HG03520 (cell line): ENCODE data around the gene QRICH2.
"Not testable (repeated sequence)": the region's sequence is repeated elsewhere in the genome, so short reads cannot be mapped to it uniquely, and the experiment has no call there.

Source experiments
- ATAC-seq: cut with Tn5 transposase; IDR thresholded peaks from one replicate; pipeline ENCODE4 v1.9.1; 2021; ENCODE audit warnings: mild to moderate bottlenecking, moderate library complexity; ENCODE audit not compliant: unreplicated experiment

The QRICH2 gene, protein sequence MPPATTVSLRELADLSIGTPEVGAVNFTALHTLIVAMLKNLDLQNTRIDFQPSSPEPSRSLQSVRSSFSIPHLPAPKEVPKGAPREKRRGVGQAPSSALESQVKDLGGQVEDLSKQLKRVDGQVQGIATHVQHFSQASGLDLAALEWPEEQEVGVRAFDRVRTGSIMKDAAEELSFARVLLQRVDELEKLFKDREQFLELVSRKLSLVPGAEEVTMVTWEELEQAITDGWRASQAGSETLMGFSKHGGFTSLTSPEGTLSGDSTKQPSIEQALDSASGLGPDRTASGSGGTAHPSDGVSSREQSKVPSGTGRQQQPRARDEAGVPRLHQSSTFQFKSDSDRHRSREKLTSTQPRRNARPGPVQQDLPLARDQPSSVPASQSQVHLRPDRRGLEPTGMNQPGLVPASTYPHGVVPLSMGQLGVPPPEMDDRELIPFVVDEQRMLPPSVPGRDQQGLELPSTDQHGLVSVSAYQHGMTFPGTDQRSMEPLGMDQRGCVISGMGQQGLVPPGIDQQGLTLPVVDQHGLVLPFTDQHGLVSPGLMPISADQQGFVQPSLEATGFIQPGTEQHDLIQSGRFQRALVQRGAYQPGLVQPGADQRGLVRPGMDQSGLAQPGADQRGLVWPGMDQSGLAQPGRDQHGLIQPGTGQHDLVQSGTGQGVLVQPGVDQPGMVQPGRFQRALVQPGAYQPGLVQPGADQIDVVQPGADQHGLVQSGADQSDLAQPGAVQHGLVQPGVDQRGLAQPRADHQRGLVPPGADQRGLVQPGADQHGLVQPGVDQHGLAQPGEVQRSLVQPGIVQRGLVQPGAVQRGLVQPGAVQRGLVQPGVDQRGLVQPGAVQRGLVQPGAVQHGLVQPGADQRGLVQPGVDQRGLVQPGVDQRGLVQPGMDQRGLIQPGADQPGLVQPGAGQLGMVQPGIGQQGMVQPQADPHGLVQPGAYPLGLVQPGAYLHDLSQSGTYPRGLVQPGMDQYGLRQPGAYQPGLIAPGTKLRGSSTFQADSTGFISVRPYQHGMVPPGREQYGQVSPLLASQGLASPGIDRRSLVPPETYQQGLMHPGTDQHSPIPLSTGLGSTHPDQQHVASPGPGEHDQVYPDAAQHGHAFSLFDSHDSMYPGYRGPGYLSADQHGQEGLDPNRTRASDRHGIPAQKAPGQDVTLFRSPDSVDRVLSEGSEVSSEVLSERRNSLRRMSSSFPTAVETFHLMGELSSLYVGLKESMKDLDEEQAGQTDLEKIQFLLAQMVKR (N-terminal part only)

DNA sequence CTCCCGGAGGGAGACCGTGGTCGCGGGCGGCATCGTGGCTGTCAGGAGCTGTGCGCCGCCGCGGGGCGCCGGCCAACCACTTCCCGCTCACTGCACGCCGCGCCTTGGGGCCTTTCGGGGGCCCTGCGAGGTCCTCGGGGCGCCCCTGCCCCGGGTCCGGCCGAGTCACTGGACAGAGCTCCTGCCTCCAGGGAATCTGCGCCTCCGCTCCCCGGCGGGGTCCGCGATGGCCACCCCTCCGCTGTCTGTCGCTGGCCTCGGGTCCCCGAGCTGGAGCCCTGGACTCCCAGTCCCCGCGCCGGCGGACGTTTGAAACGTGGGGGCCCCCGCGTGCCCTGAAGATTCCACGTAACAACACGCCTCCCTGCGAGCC is at the start of gene QRICH2:
TSS of gene QRICH2 (minus strand) at position 311 of the 373 bp plus-strand sequence. CDS start at position 33, 278 bp downstream.
- ATAC-seq = no peak

DNA sequence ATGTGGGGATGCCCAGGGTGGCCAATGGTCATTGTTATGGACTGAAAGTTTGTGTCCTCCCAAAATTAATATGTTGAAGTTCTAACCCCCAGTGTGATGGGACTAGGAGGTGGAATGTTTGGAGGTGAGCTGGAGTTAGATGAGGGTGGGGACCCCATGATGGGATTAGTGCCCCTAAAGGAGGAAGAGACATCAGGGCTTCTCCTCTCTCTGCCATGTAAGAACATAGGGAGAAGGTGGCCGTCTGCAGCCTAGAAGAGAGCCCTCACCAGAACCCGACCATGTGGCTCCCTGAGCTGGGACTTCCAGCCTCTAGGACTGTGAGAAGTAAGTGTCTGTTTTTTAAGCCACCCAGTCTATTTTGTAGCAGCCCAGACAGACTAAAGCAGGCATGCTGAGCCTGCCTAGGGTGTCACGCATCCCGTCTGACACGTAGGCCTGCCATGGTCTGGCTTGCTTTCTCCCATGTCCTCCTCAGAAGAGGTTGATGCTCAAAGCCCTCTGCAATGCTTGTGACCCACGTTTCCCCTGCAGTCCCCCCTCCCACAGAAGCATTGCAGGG is 49.6 kb upstream of the QRICH2 start:
- no peak for ATAC-seq

DNA sequence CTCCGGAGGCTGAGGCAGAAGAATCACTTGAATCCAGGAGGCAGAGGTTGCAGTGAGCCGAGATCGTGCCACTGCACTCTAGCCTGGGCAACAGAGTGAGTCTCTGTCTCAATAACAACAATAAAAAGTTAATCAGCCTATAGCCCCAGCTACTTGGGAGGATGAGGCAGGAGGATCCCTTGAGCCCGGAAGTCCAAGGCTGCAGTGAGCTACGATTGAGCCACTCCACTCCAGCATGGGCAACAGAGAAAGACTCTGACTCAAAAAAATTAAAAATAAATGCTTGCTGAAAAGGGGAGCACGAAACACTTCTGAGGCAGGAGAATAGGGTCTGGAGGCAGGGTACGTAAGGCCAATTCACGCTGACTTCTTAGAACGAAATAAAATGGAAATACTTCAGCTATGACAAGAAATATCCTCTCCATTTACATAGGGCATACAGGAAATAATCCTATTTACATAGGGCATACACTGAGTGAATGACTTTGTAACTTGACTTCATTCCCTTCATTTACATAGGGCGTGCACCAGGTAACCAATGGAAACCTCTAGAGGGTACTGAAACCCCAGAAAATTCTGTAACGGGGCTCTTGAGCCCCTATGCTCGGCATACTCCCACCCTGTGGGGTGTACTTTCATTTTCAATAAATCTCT is 48.9 kb upstream of the QRICH2 start:
- ATAC-seq = no peak

DNA sequence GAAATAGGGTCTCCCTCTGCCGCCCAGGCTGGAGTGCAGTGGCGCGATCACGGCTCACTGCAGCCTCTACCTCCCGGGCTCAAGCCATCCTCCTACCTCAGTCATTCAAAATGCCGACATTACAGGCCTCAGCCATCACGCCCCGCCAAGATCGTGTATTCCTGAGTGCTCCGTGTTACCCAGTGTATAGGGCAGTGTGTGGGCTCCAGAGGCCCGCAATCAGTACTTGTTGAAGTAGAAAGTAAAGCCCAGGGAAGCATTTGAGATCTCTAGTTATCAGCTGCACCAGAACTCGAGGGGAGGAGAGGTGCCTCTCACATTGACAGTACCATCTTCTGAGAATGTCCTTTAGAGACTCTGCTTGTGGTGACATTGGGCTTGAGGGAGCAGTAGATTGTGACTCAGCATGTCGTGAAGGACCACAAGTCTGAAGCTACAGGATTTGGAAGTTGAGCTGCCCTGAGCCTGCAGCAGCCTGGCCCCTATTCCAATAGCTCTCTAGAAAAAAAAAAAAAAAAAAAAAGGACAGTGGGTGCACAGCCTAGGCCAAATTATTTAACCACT is 46.8 kb upstream of the QRICH2 start:
- no peak for ATAC-seq

DNA sequence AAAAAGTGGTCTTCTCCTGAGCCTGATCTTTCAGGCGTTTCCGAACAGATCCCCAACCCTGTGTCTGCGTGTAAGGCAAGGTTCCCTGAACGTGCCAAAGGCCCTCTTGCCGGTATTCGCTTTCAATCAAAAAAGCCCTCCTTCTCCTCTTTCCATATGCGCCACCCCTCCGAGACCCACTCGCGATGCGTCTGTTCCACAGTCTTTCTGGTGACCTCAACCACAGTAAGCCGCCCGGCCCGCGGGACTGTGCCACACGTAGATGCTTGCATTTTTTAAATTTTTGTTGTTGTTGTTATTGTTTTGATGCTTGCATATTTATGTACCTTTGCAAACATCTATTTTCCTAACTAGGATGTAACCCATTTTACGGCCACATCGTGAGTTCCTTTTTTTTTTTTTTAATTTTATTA is 46.2 kb upstream of the QRICH2 start:
- ATAC-seq = no peak

DNA sequence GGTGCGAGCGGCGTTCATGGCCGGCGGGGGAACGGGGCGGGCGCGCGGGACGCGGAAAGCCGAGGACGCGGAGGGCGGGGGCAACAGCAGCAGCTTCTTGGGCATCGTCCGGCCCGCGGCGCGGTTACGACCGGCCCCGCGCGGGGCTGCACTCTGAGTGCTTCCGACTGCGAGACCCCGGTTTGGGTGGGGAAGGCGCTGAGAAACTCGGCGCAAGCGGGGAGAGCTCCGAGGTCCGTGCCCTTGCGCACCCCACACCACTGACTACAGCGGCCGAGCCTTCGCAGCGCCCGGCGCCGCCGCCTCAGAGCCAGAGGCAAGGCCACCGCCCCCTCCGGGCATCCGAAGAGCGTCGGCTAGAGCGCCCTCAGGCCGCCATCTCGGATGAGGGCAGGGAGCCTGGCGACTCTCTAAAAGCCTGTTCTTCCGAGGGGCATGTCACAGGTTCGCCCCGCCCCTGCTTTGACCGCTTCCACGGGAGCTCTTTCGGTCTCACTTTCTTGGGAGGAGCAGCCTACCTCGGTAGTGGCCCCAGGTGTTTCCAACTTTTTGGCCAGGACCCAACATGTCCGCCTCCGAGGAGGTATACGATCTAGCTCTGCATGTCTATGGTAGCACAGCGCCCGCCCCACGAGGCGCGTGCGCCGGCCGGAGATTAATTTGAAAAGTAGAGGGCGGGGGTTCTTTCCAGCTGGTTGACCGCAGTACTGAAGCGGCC is 45.7 kb upstream of the QRICH2 start, which contains the start of gene PRPSAP1:
TSS of gene PRPSAP1 (minus strand) at position 318 of the 718 bp plus-strand sequence. CDS start at position 105, 213 bp downstream.
- ATAC-seq = peak; percentile 75

DNA sequence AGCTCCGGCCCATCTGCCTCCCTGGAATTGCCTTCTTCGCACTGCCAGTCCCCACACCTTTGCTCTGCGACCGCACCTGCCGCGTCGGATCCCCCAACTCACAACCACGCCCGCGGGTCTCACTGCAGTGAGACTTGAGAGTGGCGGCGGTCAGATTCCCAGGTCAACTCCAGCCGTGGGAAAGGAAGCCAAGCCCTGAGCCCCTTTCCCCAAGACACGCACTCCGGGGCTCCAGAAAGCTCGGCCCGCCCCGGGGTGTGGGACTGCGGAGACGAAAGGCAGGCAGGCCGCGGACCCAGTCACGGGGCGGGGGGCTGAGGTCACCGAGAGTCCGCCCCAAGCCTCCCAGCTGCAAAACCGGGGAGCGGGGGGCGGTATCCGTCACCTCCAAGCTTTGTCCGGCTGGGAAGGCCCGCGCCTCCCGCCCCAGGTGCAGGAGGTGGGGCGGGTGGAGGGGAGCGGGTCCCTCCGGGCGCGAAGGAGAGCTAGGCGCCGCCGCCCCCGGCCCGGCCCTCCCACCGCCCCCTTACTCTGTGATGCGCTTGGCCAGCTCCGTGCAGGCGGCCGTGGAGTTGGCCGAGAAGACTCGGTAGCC is 45.0 kb upstream of the QRICH2 start:
- ATAC-seq = peak; percentile 8

DNA sequence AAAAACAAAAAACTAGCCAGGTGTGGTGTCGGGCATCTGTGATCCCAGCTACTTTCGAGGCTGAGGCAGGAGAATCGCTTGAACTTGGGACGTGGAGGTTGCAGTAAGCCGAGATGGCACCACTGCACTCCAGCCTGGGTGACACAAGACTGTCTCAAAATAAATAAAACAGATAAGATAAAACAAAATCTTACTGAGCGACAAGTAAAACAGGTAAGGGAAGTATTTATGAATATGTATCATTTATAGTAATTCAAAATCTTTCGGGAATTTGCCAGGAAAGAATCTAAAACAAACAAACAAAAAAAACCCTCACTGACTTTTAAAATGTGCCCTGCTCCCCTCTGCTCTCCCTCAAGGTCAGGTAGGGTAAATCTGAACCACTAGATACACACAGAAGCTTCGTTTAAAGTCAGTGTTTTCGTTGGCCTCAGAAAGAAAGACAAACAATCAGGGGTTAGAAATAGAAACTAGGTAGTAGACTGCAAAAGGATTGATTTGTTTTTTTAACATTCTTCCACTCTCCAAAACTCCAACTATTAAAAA is 43.5 kb upstream of the QRICH2 start:
- ATAC-seq = no peak

DNA sequence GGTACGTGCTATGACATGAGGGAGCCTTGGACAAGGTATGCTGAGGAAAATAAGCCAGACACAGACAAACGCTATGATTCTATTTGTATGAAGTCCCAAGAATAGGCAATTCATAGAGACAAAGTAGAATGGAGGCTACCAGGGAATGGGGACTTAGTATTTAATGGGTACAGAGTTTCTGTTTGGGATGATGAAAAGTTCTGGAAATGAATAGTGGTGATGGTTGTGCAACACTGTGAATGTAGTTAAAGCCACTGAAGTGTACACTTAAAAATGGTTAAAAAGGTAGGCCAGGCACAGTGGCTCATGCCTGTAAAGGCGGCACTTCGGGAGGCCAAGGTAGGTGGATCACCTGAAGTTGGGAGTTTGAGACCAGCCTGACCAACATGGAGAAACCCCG is 42.4 kb upstream of the QRICH2 start:
- no peak for ATAC-seq

DNA sequence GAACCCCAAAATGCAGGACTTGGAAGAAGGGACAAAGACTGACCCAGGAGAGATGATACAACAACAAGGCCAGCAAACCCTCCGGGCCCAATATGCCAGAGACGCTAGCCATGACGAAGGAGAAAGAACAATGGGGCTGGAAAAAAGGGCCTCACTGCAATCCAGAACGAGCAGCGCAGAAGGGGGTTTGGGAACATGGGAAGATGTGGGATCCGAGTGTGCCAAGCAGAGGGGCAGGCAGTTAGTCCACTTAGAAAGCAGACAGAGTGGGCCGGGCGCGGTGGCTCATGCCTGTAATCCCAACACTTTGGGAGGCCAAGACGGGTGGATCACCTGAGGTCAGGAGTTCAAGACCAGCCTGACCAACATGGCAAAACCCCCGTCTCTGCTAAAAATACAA is 38.9 kb upstream of the QRICH2 start:
- ATAC-seq = not testable (repeated sequence)

DNA sequence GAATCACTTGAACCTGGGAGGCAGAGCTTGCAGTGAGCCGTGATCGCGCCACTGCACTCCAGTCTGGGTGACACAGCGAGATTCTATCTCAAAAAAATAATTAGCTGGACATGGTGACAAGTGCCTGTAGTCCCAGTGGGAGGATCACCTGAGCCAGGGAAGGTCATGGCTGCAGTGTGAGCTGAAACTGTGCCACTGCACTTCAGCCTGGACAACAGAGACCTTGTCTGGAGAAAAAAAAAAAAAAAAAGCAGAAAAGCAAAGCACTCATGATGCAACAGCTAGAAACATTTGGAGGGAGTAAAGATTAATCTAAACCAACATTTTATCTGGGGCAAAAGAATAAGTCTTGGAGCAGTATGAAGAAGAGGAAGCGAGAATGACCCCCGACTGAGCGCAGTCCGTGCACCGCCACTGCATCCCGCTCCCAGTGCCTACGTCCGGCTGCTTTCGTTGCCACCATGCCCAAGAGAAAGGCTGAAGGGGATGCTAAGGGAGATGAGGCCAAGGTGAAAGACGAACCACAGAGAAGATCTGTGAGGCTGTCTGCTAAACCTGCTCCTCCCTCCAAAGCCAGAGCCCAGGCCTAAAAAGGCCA is 37.4 kb upstream of the QRICH2 start:
- ATAC-seq = no peak

DNA sequence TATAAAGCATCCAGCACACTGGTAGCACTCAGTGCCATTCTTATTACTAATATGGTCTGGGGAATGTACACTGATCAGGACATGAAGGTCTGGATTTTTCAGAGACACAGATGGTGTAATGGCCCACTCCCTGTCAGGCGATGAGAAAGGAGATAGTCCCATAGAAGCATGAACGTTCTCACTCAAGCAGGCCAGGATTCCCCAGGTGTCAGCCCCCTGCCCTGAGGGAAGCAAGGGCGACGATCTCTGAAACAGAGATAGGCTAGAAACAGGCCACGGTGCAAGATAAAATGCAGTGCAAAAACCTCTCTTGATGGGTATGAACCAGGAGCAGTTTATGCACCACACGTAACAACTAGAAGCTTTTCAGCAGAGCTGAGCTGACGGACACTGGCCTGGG is 35.0 kb upstream of the QRICH2 start:
- ATAC-seq = no peak

DNA sequence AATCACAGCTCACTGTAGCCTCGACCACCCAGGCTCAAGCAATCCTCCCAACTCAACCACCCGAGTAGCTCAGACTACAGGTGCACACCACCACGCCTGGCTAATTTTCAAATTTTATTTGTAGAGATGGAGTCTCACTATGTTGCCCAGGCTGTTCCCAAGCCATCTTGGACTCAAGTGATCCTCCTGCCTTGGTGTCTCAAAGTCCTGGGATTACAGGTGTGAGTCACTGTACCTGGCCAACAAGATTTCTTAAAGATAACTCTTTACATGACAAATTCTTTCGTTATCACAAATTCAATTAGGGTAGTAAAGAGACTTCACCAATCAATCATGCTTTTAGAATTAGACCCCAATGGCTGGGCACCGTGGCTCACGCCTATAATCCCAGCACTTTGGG is 33.2 kb upstream of the QRICH2 start:
- no peak for ATAC-seq

DNA sequence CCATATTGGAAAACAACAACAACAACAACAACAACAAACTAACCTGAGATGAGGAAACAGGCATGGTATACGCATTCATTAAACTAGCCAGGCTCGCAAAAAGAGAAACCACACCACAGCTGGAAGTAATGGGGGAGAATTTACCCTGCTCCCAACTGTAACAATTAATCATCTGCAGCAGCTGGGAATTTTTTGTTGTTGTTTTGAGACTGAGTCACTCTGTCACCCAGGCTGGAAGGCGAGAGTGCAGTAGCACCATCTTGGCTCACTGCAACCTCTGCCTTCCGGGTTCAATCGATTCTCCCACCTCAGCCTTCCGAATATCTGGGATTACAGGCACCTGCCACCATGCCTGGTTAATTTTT is 29.3 kb upstream of the QRICH2 start:
- no peak for ATAC-seq

DNA sequence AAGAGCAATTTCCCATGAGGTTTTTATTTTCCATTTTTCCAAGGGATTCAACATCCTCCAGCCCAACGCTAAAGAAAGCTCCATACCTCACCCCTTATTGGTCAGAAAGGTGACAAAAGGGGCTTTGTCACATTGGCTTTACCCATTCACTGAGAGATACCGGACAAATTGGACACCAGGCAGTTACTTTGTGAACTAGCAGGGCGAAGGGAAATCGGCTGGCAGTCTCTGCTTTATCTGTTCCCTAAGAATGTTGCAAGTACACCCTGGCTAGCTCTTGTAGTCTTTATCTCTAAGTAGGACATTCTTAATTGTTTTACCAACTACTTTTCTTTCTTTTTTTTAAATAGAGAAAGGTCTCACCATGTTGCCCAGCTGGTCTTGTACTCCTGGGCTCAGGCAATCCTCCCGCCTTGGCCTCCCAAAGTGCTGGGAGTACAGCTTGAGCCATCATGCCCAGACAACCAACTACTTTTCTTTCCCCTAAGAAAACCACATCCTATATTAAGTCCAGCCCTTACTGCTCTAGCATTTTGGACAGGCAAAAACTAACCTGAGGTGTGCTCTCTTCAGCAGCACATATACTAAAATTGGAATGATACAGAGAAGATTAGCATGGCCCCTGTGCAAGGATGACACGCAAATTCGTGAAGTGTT is 28.8 kb upstream of the QRICH2 start:
- ATAC-seq = no peak

DNA sequence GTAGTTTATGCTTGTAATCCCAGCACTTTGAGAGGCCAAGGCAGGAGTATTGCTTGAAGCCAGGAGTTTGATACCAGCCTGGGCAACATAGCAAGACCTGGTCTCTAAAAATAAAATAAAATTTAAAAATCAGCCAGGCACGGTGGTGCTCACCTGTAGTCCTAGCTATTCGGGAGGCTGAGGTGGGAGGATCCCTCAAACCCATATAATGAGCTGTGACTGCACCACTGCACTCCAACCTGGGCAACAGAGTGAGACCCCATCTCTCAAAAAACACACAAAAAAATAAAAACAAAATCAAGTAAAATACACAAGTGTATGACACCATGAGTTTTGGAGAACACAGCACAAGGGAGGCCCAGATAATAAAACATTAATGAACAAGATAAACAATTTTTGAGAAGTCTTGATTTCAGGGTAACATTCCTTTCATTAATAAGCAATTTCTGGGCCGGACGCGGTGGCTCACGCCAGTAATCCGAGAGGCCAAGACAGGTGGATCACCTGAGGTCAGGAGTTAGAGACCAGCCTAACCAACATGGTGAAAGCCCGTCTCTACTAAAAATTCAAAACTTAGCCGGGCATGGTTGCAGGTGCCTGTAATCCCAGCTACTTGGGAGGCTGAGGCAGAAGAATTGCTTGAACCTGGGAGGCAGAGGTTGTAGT is 27.8 kb upstream of the QRICH2 start:
- no peak for ATAC-seq
